Measurements from ENCODE around the gene REV3L. TPM values are rescaled to one million over a fixed set of nuclear protein-coding genes. Genes with fewer than 3 reads are reported as not detected.

REV3L gene
- total and polyA plus RNA-seq, 9 of the 15 experiments (the other 6 are each of a cell fraction or from before 2014, with no cell fraction given) = 5.5 to 24.4 (median 14.4) TPM

- no peak for TF ChIP-seq ARID3A (IDR thresholded peaks at IDR 0.05; ENCODE audit: borderline replicate concordance, low read depth, low read length)
- TF ChIP-seq THRAP3 (IDR thresholded peaks at IDR 0.05; ENCODE audit: borderline replicate concordance) = no peak
- TF ChIP-seq SUPT5H (IDR thresholded peaks at IDR 0.05) = peak; percentile 89
- TF ChIP-seq CEBPZ (IDR thresholded peaks at IDR 0.05; ENCODE audit: borderline replicate concordance, low read depth, low read length) = no peak
- 0 out of 2 replicates have a peak, but pooled peaks have one; percentile 16 for TF ChIP-seq MTA2 (IDR thresholded peaks at IDR 0.05; ENCODE audit: low read depth)
- no peak for TF ChIP-seq NR2C1 (IDR thresholded peaks at IDR 0.05)
- TF ChIP-seq NR2C1 (tag; IDR thresholded peaks at IDR 0.05) = 0 out of 2 replicates have a peak, but pooled peaks have one; percentile 15
- TF ChIP-seq HMGXB4 (CRISPR knock-in tag; IDR thresholded peaks at IDR 0.05) = no peak; the same call in 1 of the 2 replicates
- TF ChIP-seq THAP7 (CRISPR knock-in tag; IDR thresholded peaks at IDR 0.05) = peak; percentile 38; the same call in 1 of the 2 replicates
- TF ChIP-seq SIN3A (IDR thresholded peaks at IDR 0.05; ENCODE audit: borderline replicate concordance in 2 of 2, control insufficient read depth in 1 of 2, low read depth in 2 of 2, low read length in 2 of 2) = peak in 1 of 2 experiments; percentile 66; a peak in 3 of 4 replicates
- peak; percentile 51 for TF ChIP-seq USF2 (CRISPR knock-in tag; IDR thresholded peaks at IDR 0.05)
- TF ChIP-seq DACH1 (IDR thresholded peaks at IDR 0.05; ENCODE audit: partially characterized antibody) = peak; percentile 59
- peak; percentile 69; the same call in 1 of the 2 replicates for TF ChIP-seq NR4A1 (CRISPR knock-in tag; IDR thresholded peaks at IDR 0.05)
- TF ChIP-seq NR4A1 (tag; IDR thresholded peaks at IDR 0.05) = no peak
- TF ChIP-seq SMARCE1 (IDR thresholded peaks at IDR 0.05) = peak; percentile 59; the same call in 1 of the 2 replicates
- no peak for TF ChIP-seq KLF6 (CRISPR knock-in tag; IDR thresholded peaks at IDR 0.05; ENCODE audit: borderline replicate concordance)
- no peak for TF ChIP-seq NR2C2 (CRISPR knock-in tag; IDR thresholded peaks at IDR 0.05)
- TF ChIP-seq NR2C2 (tag; IDR thresholded peaks at IDR 0.05) = peak; percentile 74
These were observed 966 bp upstream of the REV3L start (continued) for GRCh38 chr6:111483736-111484632.
